Non-pigmented ciliary epithelial cell (primary cell): ENCODE results near the gene PRR29.

Source experiments
- DNase-seq: peaks from one replicate; pipeline ENCODE4 v3.0.0-alpha.2; 2010; ENCODE audit warnings: low read depth

Gene PRR29

DNA sequence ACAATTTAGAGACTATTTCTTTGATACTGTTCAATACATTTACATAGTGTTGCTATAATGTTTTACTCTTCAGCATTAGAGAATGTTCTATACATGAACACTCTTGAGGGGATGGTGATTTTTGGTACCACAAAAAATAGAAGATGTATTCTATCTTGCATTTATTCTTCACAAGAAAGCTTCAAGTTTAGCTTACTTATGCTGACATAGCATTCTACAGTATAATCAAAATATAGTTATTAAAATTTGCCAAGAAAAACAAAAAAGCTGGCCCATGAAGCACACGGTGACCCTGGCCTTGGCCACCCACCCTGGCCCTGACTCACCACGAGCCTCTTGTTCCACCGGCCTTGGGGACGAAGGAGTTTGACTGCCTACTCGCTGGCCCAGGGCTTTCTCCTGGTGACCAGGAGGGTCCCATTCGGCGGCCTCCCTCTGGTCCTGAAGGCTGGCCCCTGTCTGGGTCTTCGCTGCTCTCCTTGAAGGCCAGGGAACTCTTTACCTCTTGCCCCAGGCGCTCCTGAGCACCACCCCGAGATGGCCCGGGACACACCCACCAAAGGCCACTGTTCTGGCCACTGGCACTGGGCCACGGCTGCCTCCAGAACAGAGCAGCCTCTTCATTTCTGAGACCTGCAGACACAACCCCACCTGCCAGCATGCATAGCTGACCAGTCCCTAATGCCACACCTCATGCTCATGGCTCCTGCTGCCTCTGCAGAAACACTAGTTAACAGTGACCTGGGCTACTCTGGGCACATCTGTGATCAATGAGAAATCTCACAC lies 44.7 kb downstream of the PRR29 start:
- DNase-seq: no peak

DNA sequence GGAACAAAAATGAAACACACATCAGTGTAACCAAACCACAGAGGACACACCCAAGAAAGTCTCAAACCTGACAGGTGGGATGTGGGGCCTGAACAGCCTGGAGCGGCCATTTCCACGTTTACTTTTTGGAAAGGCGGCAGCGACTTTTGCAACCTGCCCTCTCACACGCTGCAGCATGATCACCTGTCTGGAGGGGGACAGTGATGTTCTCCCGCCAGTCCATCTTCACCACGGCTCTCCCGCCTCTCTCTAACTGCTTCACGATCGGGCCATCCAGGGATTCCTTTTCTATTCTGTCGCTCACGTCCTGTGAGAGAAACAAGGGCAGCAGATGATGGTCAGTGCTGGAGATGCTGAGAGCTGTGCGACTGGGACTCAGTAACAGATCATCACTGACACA lies 47.0 kb downstream of the PRR29 start:
- DNase-seq: no peak

- no peak for DNase-seq
Measured at GRCh38 chr17:64048805-64049204, 50.7 kb downstream of the PRR29 start.

GRCh38 chr17:64051153-64051552 lies 53.0 kb downstream of the PRR29 start:
- DNase-seq: no peak

DNA sequence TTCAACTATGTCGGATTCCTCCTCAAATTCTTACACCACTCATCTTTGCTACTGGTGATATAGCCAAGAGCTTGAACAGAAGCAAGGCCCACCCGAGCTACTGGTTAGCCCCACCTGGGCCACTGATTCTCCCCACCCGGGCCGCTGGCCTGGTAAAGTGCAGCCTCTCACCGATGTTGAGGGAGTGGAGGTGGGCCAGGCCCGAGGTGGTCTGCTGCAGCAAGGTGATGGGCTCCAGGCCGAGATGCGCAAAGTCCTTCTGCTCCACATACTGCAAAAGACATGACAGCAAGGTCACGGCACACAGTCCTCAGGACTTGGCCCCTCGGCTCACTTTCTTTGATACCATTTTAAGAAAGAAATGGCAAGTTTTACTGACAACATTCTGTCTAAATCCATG lies 55.0 kb downstream of the PRR29 start:
- no peak for DNase-seq
